ENCODE measurements around the gene SORT1.
"Not testable (repeated sequence)": the region's sequence is repeated elsewhere in the genome, so short reads cannot be mapped to it uniquely, and the experiment has no call there.

The SORT1 gene

GRCh38 chr1:109379907-109380306, 17.8 kb downstream of the SORT1 start:
- TF ChIP-seq ZNF274 (IDR thresholded peaks at IDR 0.05; ENCODE audit: low read depth, low read length) = no peak
- no peak overlapping the region for H3K4me3 ChIP-seq (ENCODE audit: low read length)

GRCh38 chr1:109379422-109379821, 18.3 kb downstream of the SORT1 start:
- TF ChIP-seq ZNF274 (IDR thresholded peaks at IDR 0.05; ENCODE audit: low read depth, low read length) = no peak
- no peak overlapping the region for H3K4me3 ChIP-seq (ENCODE audit: low read length)

DNA sequence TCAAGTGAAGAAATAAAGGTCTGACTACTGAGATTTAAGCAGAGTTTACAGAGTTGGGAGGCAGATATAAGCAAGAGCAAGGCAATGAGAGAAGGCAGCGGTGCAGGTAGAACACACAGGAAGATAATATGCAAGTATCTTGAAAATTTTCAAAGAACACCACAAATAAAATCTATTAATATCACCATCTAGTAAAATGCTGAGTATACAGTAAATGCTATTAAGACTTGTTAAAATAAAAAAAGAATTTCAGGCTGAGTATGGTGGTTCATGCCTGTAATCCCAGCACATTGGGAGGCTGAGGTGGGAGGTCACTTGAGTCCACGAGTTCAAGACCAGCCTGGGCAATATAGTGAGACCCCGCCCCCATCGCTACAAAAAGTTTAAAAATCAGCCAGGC, 20.0 kb downstream of the SORT1 start:
- no peak for TF ChIP-seq ZNF274 (IDR thresholded peaks at IDR 0.05; ENCODE audit: low read depth, low read length)
- H3K4me3 ChIP-seq (ENCODE audit: low read length) = no peak overlapping the region

- not testable (repeated sequence) for H3K4me3 ChIP-seq (ENCODE audit: low read length)
Observed at GRCh38 chr1:109373696-109374095, 24.0 kb downstream of the SORT1 start.

- no peak overlapping the region for H3K4me3 ChIP-seq (ENCODE audit: low read length)
- TF ChIP-seq ZNF274 (IDR thresholded peaks at IDR 0.05; ENCODE audit: low read depth, low read length) = no peak
Observed at GRCh38 chr1:109373126-109373525, 24.6 kb downstream of the SORT1 start.

GRCh38 chr1:109372281-109372680, 25.4 kb downstream of the SORT1 start:
- no peak for TF ChIP-seq ZNF274 (IDR thresholded peaks at IDR 0.05; ENCODE audit: low read depth, low read length)
- H3K4me3 ChIP-seq (ENCODE audit: low read length) = no peak overlapping the region

DNA sequence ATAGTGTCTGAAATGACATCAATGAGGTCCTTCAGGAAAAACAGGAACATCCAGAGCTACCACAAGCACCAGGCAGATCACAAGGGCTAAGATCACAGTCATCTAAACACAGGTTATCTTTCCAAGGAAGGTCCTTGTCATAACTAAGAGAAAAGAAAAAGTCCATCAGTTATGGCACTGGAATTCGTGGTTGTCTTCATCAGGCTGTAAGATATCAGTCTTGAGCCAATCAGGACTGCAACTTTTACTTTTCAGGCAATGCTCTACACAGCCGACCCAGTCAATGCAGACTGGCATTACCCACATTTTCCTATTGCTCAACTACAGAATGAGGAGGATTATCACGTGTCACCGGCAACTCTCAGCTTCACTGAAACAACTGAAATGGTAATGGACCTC, 26.4 kb downstream of the SORT1 start:
- H3K4me3 ChIP-seq (ENCODE audit: low read length) = peak overlapping the region; percentile 48; the same call in 1 of the 2 replicates
- no peak for TF ChIP-seq ZNF274 (IDR thresholded peaks at IDR 0.05; ENCODE audit: low read depth, low read length)

DNA sequence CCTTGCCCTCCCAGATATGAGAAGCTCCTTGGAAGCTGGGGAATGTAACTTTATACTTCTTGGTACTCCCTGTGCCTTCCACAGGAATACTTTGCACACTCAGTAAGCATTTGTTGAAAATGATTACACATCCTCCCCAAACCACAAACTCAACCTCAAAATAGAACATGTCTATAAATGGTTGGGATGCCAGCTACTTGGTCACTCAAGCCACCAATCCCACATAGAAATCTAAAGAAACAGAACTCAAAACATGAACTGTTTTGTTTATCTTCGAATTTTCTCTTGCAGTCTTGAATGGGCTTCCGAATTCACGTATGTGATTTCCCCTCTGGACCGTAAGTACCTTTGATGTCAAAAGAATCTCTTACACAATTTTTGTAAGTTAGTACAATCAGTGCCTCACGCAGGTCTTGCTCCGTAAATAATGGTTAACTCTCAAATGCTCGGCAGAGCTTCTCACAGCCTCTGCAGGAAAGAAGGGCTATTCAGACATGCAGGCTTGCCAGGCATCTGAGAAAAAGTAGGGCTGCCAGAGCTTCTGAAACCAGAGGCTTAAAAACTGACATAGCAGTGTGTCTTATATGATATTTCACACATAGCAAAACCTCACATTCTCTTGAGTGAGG, 26.9 kb downstream of the SORT1 start:
- H3K4me3 ChIP-seq (ENCODE audit: low read length) = peak overlapping the region; percentile 48; the same call in 1 of the 2 replicates
- no peak for TF ChIP-seq ZNF274 (IDR thresholded peaks at IDR 0.05; ENCODE audit: low read depth, low read length)

DNA sequence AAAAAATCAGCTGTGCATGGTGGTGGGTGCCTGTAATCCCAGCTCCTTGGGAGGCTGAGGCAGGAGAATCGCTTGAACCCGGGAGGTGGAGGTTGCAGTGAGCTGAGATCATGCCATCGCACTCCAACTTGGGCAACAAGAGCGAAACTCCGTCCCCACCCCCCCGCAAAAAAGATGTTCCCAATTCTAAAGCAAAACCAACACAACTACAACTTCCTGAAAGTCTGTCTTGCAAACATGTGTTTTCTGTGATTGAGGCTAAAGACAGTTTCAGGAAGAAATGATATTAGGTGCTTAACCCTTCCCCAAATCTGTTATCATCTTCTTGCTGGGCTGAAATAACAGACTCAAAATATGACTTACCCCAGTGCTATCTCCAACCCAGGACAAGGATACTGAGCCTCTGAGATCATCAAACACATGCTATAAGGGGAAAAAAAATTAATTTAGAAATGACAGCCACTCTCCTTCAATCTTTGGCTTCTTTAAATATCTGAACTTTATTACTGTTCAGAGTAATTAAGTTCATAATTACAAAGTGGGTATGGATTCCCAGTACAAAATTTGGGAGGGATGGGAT, 28.5 kb downstream of the SORT1 start:
- no peak overlapping the region for H3K4me3 ChIP-seq (ENCODE audit: low read length)
- no peak for TF ChIP-seq ZNF274 (IDR thresholded peaks at IDR 0.05; ENCODE audit: low read depth, low read length)

- no peak for TF ChIP-seq ZNF274 (IDR thresholded peaks at IDR 0.05; ENCODE audit: low read depth, low read length)
- H3K4me3 ChIP-seq (ENCODE audit: low read length) = no peak overlapping the region
Observed at GRCh38 chr1:109368464-109368863, 29.3 kb downstream of the SORT1 start.

DNA sequence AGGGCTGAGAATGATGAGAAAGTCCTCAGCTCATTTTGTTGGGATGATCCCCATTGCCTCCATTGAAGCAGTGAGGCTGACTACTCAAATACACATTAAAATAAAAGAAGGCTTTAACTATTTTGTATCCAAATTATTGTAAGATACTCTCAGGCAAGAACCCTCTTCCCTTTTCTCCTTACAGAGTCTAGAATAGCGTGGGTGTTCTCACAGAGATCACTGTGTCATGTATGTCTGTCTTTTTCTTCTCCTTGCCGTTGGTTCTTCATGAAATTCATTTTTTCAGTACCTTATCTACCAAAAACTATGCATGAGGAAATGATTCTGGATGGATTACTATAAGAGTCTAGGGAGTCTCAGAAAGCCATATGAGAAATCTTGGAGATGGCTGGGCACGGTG, 30.1 kb downstream of the SORT1 start:
- TF ChIP-seq ZNF274 (IDR thresholded peaks at IDR 0.05; ENCODE audit: low read depth, low read length) = no peak
- H3K4me3 ChIP-seq (ENCODE audit: low read length) = no peak overlapping the region

DNA sequence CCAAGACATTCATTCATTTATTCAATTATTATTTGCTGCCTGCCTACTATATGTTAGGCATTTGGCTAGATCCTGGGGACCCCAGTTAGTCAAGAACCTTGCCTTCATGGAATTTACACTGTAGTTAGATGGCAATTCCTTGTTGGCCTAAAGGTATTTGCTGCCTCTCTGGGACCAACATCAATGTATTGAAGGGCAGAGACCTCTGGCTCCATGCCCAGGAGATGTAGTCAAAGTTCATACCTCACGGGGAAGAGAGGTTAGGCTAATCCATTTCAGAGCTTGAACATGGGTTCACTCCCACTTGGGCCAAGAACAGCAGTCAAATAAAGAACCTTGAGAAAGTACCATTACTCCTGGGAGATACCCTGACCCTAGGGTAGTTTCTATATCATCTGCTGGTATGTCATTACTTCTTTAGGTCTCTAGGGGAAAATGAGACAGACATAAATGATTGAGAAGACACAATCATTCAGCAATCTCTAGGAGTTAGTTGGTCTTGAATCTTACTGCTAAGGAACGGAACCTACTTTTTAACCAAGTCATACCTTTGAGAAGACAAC, 32.0 kb downstream of the SORT1 start:
- H3K4me3 ChIP-seq (ENCODE audit: low read length) = no peak overlapping the region
- no peak for TF ChIP-seq ZNF274 (IDR thresholded peaks at IDR 0.05; ENCODE audit: low read depth, low read length)

DNA sequence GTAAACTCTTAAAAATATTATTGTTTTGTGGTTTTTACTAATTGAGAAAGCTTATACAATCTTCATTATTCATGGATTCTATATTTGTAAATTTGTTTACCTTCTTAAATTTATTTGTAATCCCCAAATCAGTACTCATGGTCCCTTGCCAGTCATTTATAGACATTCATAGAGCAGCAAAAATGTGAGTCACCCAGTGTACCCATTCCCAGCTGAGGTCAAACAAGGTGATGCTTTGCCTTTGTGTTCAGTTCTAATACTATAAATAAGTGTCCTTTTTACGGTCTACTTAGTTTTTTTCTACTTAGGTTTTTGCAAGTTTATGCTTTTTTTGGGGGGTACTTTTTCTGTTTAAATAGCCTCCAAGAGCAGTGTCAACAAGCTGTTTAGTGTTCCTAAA, 36.1 kb downstream of the SORT1 start:
- no peak for TF ChIP-seq ZNF274 (IDR thresholded peaks at IDR 0.05; ENCODE audit: low read depth, low read length)
- H3K4me3 ChIP-seq (ENCODE audit: low read length) = no peak overlapping the region

DNA sequence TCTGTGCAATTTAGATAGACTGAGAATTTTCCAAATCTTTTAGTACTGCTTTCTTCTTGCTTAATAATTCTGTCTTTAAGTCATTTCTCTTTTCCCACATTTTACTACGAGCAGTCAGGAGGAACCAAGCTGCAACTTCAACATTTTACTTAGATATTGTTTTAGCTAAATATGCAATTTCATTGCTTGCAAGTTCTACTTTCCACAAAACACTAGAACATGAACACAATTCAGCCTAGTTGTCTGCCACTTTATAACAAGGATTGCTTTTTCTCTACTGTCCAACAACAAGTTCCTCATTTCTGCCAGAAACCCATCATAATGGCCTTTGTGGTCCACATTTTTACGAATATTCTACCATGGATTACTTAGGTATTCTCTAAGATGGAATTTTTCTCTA, 36.6 kb downstream of the SORT1 start:
- H3K4me3 ChIP-seq (ENCODE audit: low read length) = no peak overlapping the region
- no peak for TF ChIP-seq ZNF274 (IDR thresholded peaks at IDR 0.05; ENCODE audit: low read depth, low read length)

- H3K4me3 ChIP-seq (ENCODE audit: low read length) = no peak overlapping the region
- no peak for TF ChIP-seq ZNF274 (IDR thresholded peaks at IDR 0.05; ENCODE audit: low read depth, low read length)
Observed at GRCh38 chr1:109357616-109358015, 40.1 kb downstream of the SORT1 start.

- no peak for TF ChIP-seq ZNF274 (IDR thresholded peaks at IDR 0.05; ENCODE audit: low read depth, low read length)
- no peak overlapping the region for H3K4me3 ChIP-seq (ENCODE audit: low read length)
Observed at GRCh38 chr1:109356915-109357314, 40.8 kb downstream of the SORT1 start.
